B cell (primary cell): ENCODE measurements around the gene WDR1.

Experiments used
- EZH2 ChIP-seq: IDR thresholded peaks from 2 replicates; pipeline ENCODE4 v1.6.1; 2012; ENCODE audit warnings: borderline replicate concordance, low read depth, mild to moderate bottlenecking, moderate library complexity, low read length; ENCODE audit not compliant: insufficient read depth, poor library complexity, severe bottlenecking
- TF ChIP-seq, protein P1 (sequence below): fragments of 200-600 bp; IDR thresholded peaks from one replicate; pipeline ENCODE4 v1.8.0; 2022; ENCODE audit warnings: antibody characterized with exemption, mild to moderate bottlenecking

DNA sequence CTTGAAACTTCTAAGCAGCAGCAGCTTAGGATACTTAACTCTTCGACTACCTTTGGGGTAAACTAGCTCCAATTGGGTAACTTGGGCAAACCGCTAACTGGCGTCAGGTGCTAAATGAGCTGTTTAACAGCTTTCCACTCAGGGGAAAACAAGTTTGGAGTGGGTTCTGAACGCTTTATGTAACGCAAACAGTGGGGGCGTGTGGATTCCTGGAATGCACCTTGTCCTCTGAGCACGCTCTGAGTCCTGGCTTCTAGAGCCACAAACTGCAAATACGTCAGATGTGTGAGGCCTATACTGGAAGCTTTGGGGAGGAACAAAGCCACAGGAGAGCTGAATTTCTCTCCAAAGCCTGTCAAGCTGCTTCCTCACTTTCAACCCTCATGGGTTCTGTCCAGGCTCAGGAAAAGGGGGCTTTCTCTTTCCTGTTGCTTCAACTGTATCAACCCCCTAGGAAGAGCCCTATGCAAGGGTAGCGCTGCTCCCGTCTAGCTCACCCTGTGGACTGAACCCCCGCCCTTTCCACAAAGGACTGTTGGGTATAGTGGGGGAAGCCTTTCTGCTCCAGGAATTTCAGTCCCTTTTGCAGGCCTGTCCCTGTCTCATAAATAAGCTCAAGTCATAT lies 4.5 kb upstream of the WDR1 start:
- TF ChIP-seq, protein P1, sequence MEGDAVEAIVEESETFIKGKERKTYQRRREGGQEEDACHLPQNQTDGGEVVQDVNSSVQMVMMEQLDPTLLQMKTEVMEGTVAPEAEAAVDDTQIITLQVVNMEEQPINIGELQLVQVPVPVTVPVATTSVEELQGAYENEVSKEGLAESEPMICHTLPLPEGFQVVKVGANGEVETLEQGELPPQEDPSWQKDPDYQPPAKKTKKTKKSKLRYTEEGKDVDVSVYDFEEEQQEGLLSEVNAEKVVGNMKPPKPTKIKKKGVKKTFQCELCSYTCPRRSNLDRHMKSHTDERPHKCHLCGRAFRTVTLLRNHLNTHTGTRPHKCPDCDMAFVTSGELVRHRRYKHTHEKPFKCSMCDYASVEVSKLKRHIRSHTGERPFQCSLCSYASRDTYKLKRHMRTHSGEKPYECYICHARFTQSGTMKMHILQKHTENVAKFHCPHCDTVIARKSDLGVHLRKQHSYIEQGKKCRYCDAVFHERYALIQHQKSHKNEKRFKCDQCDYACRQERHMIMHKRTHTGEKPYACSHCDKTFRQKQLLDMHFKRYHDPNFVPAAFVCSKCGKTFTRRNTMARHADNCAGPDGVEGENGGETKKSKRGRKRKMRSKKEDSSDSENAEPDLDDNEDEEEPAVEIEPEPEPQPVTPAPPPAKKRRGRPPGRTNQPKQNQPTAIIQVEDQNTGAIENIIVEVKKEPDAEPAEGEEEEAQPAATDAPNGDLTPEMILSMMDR: no peak
- TF ChIP-seq EZH2: no peak
